ENCODE measurements around the gene CP. TPM values are rescaled to one million over a fixed set of nuclear protein-coding genes. Genes with fewer than 3 reads are reported as not detected.

Gene CP
- total and polyA plus RNA-seq, 2 of the 13 experiments (the other 11 are each of a cell fraction or from before 2014, with no cell fraction given): 42.6 to 789 TPM

- no peak for TF ChIP-seq ZNF329 (CRISPR knock-in tag; IDR thresholded peaks at IDR 0.05; ENCODE audit: low read depth)
- no peak for TF ChIP-seq ZNF572 (CRISPR knock-in tag; IDR thresholded peaks at IDR 0.05)
- TF ChIP-seq FOXC1 (CRISPR knock-in tag; IDR thresholded peaks at IDR 0.05; ENCODE audit: borderline replicate concordance): no peak
- 0 out of 2 replicates have a peak, but pooled peaks have one; percentile 28 for TF ChIP-seq MXD4 (CRISPR knock-in tag; IDR thresholded peaks at IDR 0.05)
- TF ChIP-seq CCDC6 (CRISPR knock-in tag; IDR thresholded peaks at IDR 0.05): peak; percentile 61; the same call in 1 of the 2 replicates
- peak; percentile 72 for TF ChIP-seq ASH2L (IDR thresholded peaks at IDR 0.05; ENCODE audit: insufficient read length, low read depth, low read length)
- TF ChIP-seq, protein P1, sequence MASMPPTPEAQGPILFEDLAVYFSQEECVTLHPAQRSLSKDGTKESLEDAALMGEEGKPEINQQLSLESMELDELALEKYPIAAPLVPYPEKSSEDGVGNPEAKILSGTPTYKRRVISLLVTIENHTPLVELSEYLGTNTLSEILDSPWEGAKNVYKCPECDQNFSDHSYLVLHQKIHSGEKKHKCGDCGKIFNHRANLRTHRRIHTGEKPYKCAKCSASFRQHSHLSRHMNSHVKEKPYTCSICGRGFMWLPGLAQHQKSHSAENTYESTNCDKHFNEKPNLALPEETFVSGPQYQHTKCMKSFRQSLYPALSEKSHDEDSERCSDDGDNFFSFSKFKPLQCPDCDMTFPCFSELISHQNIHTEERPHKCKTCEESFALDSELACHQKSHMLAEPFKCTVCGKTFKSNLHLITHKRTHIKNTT (CRISPR knock-in tag; IDR thresholded peaks at IDR 0.05): no peak
- no peak for TF ChIP-seq ZMAT3 (CRISPR knock-in tag; conservative IDR thresholded peaks at IDR 0.05)
- no peak for TF ChIP-seq ZNF446 (CRISPR knock-in tag; IDR thresholded peaks at IDR 0.05)
- 0 out of 2 replicates have a peak, but pooled peaks have one; percentile 56 for TF ChIP-seq AFF4 (CRISPR knock-in tag; IDR thresholded peaks at IDR 0.05)
- TF ChIP-seq ZNF776 (CRISPR knock-in tag; IDR thresholded peaks at IDR 0.05): no peak
- TF ChIP-seq THRA (CRISPR knock-in tag; IDR thresholded peaks at IDR 0.05; ENCODE audit: borderline replicate concordance): peak; percentile 64
- no peak for TF ChIP-seq MTA3 (CRISPR knock-in tag; IDR thresholded peaks at IDR 0.05)
- TF ChIP-seq HOXA7 (CRISPR knock-in tag; IDR thresholded peaks at IDR 0.05): no peak
- no peak for TF ChIP-seq CHD2 (IDR thresholded peaks at IDR 0.05; ENCODE audit: low read depth, low read length)
- TF ChIP-seq ZBTB7B (CRISPR knock-in tag; IDR thresholded peaks at IDR 0.05): peak; percentile 74; the same call in 1 of the 2 replicates
- TF ChIP-seq, protein P2, sequence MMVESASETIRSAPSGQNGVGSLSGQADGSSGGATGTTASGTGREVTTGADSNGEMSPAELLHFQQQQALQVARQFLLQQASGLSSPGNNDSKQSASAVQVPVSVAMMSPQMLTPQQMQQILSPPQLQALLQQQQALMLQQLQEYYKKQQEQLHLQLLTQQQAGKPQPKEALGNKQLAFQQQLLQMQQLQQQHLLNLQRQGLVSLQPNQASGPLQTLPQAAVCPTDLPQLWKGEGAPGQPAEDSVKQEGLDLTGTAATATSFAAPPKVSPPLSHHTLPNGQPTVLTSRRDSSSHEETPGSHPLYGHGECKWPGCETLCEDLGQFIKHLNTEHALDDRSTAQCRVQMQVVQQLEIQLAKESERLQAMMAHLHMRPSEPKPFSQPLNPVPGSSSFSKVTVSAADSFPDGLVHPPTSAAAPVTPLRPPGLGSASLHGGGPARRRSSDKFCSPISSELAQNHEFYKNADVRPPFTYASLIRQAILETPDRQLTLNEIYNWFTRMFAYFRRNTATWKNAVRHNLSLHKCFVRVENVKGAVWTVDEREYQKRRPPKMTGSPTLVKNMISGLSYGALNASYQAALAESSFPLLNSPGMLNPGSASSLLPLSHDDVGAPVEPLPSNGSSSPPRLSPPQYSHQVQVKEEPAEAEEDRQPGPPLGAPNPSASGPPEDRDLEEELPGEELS (CRISPR knock-in tag; IDR thresholded peaks at IDR 0.05): peak; percentile 95
- no peak for TF ChIP-seq ZBTB3 (CRISPR knock-in tag; IDR thresholded peaks at IDR 0.05; ENCODE audit: borderline replicate concordance, low read depth)
- TF ChIP-seq ZNF274 (CRISPR knock-in tag; IDR thresholded peaks at IDR 0.05): no peak
- TF ChIP-seq ZNF317 (CRISPR knock-in tag; IDR thresholded peaks at IDR 0.05): no peak
- TF ChIP-seq, protein P3, sequence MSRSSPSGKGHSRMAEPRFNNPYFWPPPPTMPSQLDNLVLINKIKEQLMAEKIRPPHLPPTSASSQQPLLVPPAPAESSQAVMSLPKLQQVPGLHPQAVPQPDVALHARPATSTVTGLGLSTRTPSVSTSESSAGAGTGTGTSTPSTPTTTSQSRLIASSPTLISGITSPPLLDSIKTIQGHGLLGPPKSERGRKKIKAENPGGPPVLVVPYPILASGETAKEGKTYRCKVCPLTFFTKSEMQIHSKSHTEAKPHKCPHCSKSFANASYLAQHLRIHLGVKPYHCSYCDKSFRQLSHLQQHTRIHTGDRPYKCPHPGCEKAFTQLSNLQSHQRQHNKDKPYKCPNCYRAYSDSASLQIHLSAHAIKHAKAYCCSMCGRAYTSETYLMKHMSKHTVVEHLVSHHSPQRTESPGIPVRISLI (CRISPR knock-in tag; IDR thresholded peaks at IDR 0.05; ENCODE audit: borderline replicate concordance): peak; percentile 43; the same call in 1 of the 2 replicates
- no peak for TF ChIP-seq MEF2D (CRISPR knock-in tag; IDR thresholded peaks at IDR 0.05)
Measured at GRCh38 chr3:149214702-149215101, 6.9 kb downstream of the CP start (continued).

Measured in HepG2 (cell line).